HuH-7.5 (cell line): ENCODE data around the gene CCDC148.
A peak's percentile ranks its signal among the peaks of the same experiment; 100 is the strongest.

Experiments used
- DNase-seq: peaks from one replicate; pipeline ENCODE4 v3.0.0; 2011; ENCODE audit warnings: low spot score

Gene CCDC148

DNA sequence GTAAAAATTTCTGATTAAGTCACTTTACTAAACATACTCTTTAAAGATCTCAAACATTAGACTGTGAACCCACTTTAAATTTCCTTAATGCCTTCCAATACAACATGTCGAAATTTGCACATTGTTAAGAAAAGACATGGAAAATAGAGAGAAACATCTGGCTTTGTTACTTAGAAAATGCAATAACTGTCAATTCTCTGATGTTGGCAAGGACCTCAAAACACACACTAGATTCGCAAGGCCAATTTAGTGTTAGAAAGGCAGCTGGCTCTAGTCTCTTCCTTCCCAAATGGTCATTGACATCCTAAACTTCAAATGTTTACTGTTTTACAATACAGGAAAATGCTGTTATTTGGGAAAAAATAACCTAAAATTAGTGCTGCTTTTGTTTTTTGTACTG lies 244.3 kb downstream of the CCDC148 start:
- no peak for DNase-seq

DNA sequence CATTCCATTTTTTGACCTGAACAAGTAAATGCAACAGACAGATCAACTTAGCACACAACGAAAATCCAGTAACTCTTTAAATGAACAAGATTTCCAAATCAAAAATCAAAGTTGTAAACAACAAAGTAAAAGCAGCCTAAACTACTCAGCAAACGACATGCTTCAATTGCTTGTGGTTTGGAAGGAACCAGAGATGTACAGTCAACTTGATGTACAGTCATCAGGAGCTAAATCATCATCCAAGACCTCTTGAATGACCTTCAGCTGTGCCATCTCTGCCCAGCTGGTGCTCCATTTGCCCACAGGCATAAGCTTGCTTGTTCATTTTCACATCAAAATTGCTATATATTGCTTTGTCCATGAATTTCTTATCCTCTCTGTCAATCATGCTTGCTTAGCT lies 245.1 kb downstream of the CCDC148 start:
- DNase-seq = no peak

DNA sequence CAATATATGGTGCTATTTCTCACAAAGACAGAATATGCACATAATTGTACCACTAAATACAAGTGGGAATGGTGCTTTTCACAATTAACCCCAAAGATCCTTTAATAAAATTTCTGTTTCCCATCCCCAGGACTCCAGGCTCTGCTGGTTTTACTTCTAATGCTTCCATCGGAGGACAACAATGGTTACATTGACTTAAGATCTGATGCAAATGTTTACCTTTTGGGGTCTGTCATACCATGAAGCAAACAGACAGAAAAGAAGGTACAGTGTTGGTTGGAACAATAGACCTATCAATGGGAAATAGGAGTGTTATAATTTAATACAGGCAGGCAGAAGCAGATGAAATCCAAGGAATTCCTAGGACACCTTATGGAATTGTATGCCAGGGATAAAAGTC lies 249.2 kb downstream of the CCDC148 start:
- no peak for DNase-seq

DNA sequence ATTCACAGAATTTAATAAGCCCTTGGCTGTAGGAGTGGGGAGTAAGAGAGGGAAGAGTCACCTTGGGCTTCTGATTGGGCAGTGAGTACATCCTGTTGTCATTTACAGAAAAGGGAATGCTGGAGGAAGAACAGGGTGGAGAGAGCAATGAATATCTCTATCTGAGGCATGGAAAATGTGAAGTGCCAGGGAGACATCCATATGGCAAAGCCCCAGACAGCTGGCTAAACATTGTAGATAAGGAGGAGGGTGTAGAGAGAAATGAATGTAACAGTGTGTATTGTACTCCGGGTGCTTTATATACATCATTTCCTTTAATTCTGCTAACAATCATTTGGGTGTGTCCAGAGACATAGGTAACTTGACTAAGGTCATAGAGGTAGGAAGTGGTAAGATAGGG lies 251.3 kb downstream of the CCDC148 start:
- no peak for DNase-seq

DNA sequence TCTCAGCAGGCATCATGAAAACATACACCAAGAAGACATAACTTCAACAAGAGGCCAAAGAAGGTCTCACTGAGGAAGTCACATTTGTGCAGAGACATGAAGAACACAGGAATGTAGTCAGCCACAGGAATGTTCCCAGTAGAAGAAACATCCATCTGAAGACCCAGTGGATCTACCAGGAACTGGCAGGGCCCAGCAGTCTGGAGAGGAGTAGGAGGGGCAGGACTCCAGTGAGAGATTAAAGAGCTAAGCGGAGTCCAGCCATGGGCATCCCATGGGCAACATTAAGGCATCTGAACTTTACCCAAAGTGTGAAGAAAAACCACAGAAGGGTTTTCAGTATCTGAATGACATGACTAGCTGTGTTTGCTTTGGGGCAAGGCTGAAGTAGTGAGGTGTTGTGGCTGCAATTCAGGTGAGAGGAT lies 251.8 kb downstream of the CCDC148 start:
- no peak for DNase-seq

DNA sequence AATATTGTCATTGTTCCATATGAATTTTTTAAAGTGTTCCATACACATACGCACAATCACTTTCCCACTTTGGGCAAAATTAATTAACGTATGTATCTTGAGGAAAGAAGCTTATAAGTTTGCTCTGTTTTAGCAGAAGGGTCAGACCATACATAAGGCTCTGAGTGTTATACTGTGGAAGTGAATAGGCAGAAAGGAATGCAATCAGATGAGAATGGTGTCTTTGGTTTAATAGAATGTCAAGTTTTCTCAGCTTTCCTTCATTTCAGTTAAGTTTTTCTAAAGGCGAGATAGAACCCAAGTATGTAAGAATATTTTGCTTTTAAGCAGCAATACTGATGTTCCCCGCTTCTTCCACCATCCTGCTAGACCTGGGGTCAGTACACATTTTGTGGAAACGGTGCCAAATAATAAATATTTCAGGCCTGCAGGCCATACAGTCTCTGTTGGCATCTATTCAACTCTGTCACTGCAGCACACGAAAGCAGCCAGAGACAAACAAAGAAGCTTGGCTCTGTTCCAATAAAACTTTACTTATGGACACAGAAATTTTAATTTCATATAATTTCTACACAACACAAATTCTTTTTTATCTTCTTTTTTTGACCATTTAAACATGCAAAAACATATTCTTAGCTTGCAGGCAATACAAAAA lies 254.3 kb downstream of the CCDC148 start:
- no peak for DNase-seq

DNA sequence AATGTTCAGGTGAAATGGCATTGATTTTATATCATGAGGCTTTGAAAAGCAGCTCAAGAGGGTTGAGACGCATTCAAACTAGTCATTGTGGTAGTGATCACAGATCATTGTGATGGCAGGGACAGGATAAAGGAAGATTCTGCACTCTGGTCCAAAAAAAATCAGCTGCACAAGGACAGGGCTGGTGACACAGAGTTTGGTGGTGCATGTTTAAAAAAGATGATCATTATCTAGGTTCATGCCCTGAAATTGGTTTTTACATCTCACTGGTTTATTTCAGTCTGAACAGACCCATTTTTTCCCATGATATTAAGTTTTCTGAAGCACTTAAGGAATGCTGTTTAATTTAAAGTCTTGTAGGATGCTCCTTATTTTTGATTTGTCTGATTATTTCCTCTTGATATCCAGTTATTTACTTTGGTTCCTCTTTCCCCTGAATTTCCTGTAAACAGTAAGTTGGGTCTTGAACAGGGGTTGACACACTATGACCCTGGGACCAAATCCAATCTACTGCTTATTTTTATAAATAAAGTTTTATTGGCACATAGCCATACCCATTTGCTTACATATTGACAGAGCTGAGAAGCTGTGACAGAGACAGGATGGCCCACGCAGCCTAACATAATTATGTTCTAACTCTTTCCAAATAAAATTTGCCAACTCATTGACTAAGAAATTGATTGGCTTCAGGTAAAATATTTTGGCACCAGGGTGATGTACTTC lies 256.5 kb downstream of the CCDC148 start:
- DNase-seq = no peak

DNA sequence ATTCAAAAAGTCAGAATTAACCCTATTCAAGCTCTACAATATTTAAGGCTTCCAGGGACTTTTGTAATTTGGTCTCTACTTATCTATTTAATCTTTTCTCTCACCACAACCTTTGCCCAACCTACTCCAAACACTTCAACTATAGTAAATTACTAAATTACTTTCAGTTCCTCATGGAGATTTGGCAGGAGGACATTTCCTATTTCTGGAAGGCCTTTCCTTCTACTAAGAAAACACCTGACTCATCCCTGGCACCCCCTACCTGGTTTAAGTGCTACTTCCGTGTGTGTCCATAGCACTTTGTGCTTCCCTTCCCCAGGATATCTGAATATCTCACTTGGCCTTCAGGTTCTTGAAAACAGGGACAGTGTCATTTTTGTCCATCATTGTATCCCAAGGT lies 258.6 kb downstream of the CCDC148 start:
- no peak for DNase-seq

DNA sequence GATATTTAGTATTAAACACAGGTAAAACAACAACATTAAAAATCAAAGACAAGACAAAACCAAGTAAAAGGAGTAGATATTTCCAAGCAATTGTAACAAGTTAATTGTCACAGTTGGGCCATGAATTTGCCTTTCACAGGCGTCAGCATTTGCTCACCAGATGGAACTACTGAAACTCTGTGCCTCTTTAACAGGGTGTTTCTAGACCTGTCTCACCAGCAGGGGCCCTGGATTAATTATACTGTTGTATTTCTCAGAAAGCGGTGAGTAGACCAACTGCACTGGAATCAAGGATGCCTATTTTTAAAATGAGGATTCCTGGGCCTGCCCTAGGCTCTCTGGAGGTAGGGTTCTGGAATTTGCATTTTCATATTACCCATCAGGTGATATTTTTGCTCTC lies 262.3 kb downstream of the CCDC148 start:
- no peak for DNase-seq

DNA sequence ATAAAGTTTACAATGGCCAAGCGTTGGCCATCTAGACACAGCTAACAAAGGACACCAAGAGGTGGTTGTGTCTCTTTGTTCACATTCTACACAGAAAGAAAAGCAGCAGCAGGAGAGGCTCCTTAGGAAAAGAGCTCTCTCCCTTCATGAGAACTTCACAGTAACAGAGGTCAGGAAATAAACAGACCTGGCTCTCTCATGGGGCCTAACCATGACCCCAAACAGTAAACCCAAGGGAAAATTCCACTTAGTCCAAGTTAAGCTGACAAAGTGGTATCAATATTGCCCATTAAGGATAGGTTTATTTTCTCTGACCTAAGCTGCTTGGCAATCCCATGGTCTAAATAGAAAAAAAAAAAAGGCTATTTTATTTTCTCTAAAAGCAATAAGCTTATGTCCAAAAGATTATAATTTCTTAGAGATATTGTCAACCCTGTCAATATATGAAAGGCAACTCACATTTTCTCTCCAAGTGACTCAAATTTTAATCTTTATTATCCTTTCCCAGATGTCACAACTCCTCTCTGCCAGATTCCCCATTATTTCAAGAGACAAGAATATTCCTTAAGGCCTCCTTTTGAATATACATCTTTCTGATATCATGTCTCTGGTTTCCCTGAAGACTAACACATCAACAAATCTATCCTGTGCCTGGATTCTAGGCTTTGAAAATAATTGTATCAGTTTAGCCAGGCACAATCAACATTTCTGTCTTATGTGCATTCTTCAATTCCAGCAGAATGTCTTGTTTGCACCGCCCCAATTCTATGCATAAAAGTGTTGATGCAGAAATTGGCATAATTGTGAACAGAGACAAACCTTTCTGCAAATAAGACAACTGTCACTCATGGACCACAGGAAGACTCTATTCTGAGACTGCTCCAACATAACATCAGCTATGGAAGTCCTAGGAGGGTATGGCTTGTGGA lies 263.8 kb downstream of the CCDC148 start:
- no peak for DNase-seq

DNA sequence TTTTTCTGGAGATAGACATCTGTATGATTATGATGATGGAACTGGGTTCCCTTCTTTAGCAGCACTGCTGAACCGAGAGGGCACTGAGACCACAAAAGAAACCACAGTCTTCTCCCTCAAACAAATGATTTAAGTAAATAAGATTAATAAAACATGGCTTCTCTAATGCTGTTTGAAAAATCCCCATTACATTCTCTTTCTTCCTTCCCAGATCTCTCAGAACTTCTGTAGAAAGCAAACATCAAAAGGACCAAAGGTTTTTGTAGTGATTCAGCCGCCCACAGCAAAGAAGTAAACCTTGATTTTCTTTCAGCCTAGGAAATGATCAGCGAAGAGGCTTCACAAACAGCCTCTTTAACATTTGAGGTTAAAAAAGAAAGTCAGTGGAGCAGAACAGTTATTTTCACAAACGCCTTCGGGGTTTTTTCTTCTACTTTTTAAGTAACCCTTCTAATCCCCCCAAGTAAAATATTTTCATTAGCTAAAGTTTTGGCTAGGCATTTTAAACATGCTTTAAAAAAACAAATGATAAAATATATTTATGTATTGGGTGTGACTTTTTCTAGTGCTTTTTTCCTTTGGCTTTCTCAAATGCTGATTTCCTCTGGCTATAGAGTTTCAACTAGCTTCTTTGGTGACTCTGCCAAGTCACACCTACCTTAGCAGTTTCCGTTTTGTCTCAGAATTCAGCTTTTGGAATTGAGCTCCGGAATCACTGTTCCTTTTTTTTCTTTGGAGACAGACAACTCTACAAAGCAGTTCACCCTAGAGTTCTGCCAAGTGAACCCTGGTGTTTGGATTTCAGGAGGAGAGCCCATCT lies 265.3 kb downstream of the CCDC148 start:
- DNase-seq = no peak

DNA sequence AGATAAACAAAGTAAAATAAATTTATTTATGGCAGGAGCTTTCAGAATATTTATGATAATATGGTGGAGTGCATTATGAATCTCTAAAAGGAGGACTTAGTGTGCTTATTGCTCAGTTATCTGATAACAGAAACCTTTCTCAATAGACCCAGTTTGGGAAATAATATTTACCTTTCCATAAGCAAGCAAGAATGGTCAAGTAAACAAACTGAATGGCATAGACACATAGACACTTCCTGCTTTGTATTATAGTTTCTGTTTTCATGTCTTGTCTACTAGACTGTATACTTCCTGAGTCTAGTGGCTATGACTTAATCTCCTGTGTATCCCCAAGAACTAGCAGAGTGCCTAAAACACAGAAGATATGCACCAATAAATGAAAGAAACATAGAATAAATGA lies 267.0 kb downstream of the CCDC148 start:
- peak; percentile 18 for DNase-seq

DNA sequence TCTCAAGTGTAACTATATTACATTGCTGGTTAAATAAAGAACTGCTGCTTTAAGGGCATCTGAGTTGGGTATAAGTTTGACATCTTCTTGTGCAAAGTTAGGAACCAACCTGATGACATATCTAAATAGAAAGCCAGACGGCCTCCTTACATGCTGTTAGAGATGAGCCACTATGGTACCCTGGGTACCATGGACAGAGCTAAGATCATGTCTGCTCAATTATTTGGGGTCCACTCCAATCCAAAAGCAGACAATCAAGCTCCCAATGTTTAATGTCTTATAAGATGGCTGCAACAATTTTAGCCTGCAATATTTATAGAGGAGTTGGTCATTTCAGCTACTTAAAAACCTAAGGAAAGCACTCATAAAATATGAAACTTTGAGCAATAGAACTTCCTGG lies 268.6 kb downstream of the CCDC148 start:
- DNase-seq = no peak

DNA sequence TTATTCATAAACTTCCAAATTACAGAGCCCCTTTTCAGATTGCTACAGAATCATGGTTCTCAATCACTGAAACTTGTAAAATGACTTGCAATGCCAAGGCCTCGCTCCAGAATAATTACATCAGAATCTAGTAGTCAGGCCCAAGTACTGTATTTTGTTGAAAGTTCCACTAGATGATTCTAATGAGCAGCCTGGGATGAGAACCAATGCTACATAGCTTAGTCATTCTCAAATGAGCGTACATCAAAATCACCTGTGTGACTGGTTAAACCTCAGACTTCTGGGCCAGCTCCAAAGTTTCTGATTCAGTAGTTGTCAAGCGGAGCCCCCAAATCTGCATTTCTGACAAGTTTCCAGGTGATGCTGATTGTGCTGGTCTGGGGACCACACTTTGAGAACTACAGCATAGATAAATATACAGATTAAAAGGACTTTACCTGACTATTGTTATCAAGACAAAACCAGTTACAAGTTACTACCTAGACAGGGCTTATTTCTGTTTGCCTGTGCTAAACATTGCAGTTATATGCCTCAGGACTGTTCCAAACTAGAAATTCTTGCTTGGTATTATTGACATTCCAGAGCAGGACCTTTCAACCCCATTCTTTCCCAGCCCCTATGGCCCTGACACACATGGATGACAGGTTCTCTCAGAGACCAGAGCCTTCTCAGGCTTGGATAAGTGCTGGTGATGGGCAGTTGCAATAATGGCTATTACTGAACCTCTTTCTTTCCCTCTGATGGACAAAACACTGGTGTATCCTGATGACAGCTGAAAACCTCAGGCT lies 271.8 kb downstream of the CCDC148 start:
- DNase-seq = peak; percentile 19

DNA sequence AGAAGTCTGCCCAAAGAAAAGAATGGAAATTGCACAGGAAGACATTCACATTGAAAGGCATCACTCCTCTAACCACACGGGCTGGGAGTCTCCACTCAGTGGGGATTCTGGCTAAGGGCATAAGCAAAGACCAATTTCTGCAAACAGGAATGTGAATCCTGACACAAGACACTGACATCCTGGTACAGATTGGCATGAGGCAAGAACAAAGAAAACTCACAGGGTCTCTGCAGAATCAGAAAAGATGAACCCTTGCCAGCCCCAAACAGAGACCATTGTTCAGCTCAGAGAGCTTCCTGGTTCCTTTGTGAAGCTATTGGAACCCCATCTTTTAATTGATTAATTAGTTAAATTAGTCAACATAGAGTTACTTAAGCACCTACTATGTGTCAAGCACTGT lies 272.6 kb downstream of the CCDC148 start:
- no peak for DNase-seq

DNA sequence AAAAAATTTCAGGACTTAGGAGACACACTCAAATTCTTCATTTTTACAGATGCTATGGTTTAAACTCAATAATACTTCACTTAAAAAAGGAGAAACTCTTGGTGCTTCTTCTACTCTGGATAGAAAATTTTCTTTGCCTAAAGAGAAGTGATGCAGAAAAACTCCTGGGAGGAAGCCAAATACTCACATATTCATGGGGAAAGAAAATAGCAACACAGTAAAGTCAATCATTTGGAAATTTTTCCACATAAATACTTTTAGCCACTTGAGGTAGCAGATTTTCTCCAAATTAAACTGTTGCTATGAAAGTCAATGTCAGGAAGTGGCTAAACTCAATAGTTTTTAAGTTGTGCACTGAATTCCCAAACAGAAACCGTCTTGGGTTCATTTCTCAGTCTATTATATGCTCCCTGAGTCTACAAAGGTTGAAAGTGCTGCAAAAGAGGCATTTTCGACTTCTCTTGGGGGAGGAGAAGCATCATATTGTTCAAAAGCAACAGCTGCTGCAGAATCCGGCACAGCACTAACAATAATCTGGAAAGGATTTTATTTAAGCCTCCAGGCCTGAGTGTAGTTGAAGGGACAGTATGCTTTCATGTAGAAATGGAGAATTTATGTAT lies 273.8 kb downstream of the CCDC148 start:
- no peak for DNase-seq

DNA sequence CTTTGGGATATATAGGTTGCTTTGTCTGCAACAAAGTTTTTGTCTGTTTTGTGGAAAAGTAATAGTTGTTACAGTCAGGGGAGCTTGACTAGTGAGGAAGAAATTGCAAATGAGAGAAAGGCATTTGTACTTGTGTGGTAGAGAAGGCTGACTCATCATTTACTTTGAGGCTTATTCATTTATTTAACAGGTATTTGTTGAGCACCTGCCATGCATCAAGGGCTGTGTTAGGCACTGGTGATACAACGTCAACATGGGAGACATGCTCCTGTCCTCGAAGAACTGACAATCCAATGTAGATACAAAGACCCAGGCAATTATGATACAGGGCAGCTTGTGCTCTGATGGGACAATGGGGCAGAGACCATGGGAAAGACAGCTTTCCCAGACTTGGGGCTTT lies 275.4 kb downstream of the CCDC148 start:
- DNase-seq = no peak

DNA sequence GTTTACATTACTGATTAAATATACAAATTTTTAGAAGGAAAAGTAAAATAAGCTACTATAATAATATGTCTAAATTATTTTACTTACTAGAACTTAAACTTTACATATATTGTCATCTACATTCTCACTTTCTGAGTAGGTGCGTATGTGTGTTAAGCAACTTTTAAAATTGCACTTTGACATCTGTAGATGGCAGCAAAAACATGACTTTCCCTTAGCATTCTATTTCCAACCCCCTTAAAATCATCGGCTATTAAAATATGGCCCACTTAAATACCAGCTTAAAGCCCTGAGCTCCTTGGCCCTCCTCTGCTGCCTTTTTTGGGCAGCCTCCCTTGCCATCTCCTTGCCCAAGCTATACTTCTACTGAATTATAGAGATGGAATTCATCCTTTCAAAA lies 276.9 kb downstream of the CCDC148 start:
- DNase-seq = no peak

DNA sequence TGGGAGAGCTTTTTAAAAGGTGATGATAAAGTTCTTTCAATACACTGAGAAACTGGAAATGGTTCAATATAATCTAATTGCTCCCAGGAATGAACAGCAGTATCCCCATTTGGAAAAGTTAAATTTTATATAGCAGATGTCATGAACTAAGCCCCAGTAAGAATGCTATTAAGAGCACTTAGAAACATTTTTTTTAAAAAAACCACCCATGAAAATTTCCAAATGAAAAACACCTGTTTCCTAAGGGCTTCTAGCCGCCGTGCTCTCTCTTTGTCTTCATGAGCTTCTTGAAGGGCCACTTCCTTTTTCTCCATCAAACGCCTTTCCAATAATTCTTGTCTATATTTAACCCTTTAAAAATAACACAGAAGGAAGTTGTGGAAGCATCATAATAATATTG lies 277.9 kb downstream of the CCDC148 start:
- no peak for DNase-seq

DNA sequence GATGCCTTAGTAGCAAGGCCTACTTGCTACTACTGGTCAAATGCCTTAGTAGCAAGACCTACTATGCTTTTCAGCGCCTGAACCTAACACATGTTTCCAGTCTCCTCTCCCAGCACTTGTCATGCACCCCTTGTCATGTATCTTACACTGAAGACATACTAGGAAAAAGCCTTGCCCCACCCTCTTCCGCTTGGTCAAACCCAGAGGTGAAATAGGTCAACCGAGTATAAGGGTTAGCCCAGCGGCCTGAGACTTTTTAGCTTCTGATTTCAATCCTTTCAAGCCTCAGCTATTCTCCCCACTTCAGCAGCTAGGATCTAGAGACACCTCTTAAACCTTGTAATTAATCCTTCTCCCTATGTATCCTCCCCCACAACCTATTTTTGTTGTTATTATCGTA lies 281.6 kb downstream of the CCDC148 start:
- no peak for DNase-seq

DNA sequence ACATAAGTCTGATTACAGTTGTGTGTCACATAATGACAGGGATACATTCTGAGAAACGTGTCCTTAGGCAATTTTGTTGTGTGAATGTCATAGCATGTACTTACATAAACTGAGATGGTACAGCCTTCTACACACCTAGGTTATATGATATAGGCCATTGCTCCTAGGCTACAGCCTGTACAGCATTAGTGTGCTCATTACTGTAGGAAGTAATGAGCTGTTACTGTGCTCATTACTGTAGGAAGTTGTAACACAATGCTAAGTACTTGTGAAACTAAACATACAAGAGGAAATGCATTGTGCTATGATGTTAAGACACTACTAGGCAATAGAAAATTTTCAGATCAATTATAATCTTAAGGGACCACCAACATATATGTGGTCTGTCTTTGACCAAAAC lies 282.1 kb downstream of the CCDC148 start:
- DNase-seq = no peak
